ENCODE measurements around the gene GAN. TPM values are rescaled to one million over a fixed set of nuclear protein-coding genes. Genes with fewer than 3 reads are reported as not detected.
A peak's percentile ranks its signal among the peaks of the same experiment; 100 is the strongest.

The GAN gene
- total RNA-seq, 4 donors from 2014 or later, result 8.7 to 12.8 (median 9.5) TPM

- DNase-seq, result peak; percentile 78 to 81
- TF ChIP-seq CTCF (IDR thresholded peaks at IDR 0.05), result no peak
- TF ChIP-seq POLR2A (IDR thresholded peaks at IDR 0.05), result peak in 1 of 2 donors; percentile 45
- Histone ChIP-seq H3K4me3 (replicated peaks in 1 of 3) (no peak overlapping the region), H3K27ac (peak overlapping the region; percentile 41 to 88 (median 63)), H3K36me3 (no peaks in the 10 kb centered on the region), H3K9me3 (no peaks in the 10 kb centered on the region), H3K27me3 (no peaks in the 10 kb centered on the region), H3K4me1 (peaks cover 11 to 15% of the 10 kb centered on the region in 2 donors)
- intact Hi-C loops (cut with DNase I), result no loop called here
- 56 to 66% methylated on average over 6 of the region's 6 CpGs for WGBS, 2 donors
Measured at GRCh38 chr16:81277541-81278080, 37.2 kb upstream of the GAN start.

GRCh38 chr16:81278526-81278925 lies 36.2 kb upstream of the GAN start:
- WGBS, 2 donors, result 96 to 98% methylated on average over 4 of the region's 4 CpGs
- H3K4me1 ChIP-seq, result peaks cover 10 to 11% of the 10 kb centered on the region in 2 donors
- H3K27ac ChIP-seq, result peak overlapping the region in 2 of 3 donors; percentile 41 to 88
- H3K36me3 ChIP-seq, result no peaks in the 10 kb centered on the region
- intact Hi-C loops (cut with DNase I), result no loop called here
- TF ChIP-seq CTCF (IDR thresholded peaks at IDR 0.05), result no peak
- TF ChIP-seq POLR2A (IDR thresholded peaks at IDR 0.05), result no peak
- H3K9me3 ChIP-seq, result no peaks in the 10 kb centered on the region
- H3K4me3 ChIP-seq (replicated peaks in 1 of 3), result no peak overlapping the region
- H3K27me3 ChIP-seq, result no peaks in the 10 kb centered on the region
- DNase-seq, result no peak

- DNase-seq, result no peak
- no peaks in the 10 kb centered on the region for H3K27me3 ChIP-seq
- no peaks in the 10 kb centered on the region for H3K36me3 ChIP-seq
- H3K4me1 ChIP-seq, result peaks cover 7 to 11% of the 10 kb centered on the region in 2 donors
- TF ChIP-seq POLR2A (IDR thresholded peaks at IDR 0.05), result no peak
- TF ChIP-seq CTCF (IDR thresholded peaks at IDR 0.05), result no peak
- no peak overlapping the region for H3K27ac ChIP-seq
- intact Hi-C loops (cut with DNase I), result no loop called here
- WGBS, 2 donors, result 73 to 78% methylated on average over 4 of the region's 4 CpGs
- H3K9me3 ChIP-seq, result no peaks in the 10 kb centered on the region
- H3K4me3 ChIP-seq (replicated peaks in 1 of 3), result no peak overlapping the region
Measured at GRCh38 chr16:81279392-81279791, 35.4 kb upstream of the GAN start.

GRCh38 chr16:81280393-81280792 lies 34.4 kb upstream of the GAN start:
- no peak for DNase-seq
- H3K4me1 ChIP-seq, result peaks cover 7 to 11% of the 10 kb centered on the region in 2 donors
- no peaks in the 10 kb centered on the region for H3K27me3 ChIP-seq
- H3K4me3 ChIP-seq (replicated peaks in 1 of 3), result no peak overlapping the region
- TF ChIP-seq CTCF (IDR thresholded peaks at IDR 0.05) (no peak), POLR2A (IDR thresholded peaks at IDR 0.05) (no peak)
- H3K36me3 ChIP-seq, result no peaks in the 10 kb centered on the region
- no peak overlapping the region for H3K27ac ChIP-seq
- no peaks in the 10 kb centered on the region for H3K9me3 ChIP-seq
- 54 to 70% methylated on average over 3 of the region's 3 CpGs for WGBS, 2 donors
- intact Hi-C loops (cut with DNase I), result no loop called here

GRCh38 chr16:81283044-81283443 lies 31.7 kb upstream of the GAN start:
- no peak for DNase-seq
- H3K27ac ChIP-seq, result no peak overlapping the region
- intact Hi-C loops (cut with DNase I), result no loop called here
- no peak overlapping the region for H3K4me3 ChIP-seq (replicated peaks in 1 of 3)
- H3K36me3 ChIP-seq, result no peaks in the 10 kb centered on the region
- WGBS, 2 donors, result 94% methylated on average over 3 of the region's 3 CpGs
- TF ChIP-seq POLR2A (IDR thresholded peaks at IDR 0.05) (no peak), CTCF (IDR thresholded peaks at IDR 0.05) (no peak)
- H3K9me3 ChIP-seq, result no peaks in the 10 kb centered on the region
- no peaks in the 10 kb centered on the region for H3K27me3 ChIP-seq
- peaks cover 0 to 3% of the 10 kb centered on the region in 2 donors for H3K4me1 ChIP-seq
